Activated B cell treated with CpG ODN at 0.5 μM for 24 hours (primary cell): Measurements from ENCODE around the gene ARHGEF18. TPM values are rescaled to one million over a fixed set of nuclear protein-coding genes. Genes with fewer than 3 reads are reported as not detected.

Source experiments
- ATAC-seq: fragments of 200-7000 bp; cut with Tn5 transposase; one replicate; pipeline ENCODE4 v1.10.0; 2021; ENCODE audit warnings: low read depth, mild to moderate bottlenecking, moderate library complexity
- CTCF ChIA-PET: fragments of 350-600 bp; sonication (Branson Sonifier 250); formaldehyde crosslinking; loops from one replicate; lab custom pipeline; 2021; ENCODE audit warnings: antibody characterized with exemption; lab: Charles Lee
- POLR2A ChIA-PET: fragments of 350-600 bp; sonication (Branson Sonifier 250); formaldehyde crosslinking; loops from one replicate; lab custom pipeline; 2021; ENCODE audit warnings: antibody characterized with exemption; lab: Charles Lee
- DNase-seq: peaks from one replicate; pipeline ENCODE4 v3.0.0; 2022
- H3K27ac Mint-ChIP-seq: one replicate; pipeline ENCODE4 v1.8.0; 2020; ENCODE audit warnings: mixed read lengths
- H3K27me3 Mint-ChIP-seq: one replicate; pipeline ENCODE4 v1.8.0; 2021; ENCODE audit warnings: mixed read lengths
- H3K36me3 Mint-ChIP-seq: one replicate; pipeline ENCODE4 v1.8.0; 2021; ENCODE audit warnings: low read depth, mixed read lengths
- H3K4me1 Mint-ChIP-seq: one replicate; pipeline ENCODE4 v1.8.0; 2021; ENCODE audit warnings: mixed read lengths
- H3K4me3 Mint-ChIP-seq: one replicate; pipeline ENCODE4 v1.8.0; 2020; ENCODE audit warnings: mild to moderate bottlenecking, mixed read lengths
- H3K9me3 Mint-ChIP-seq: one replicate; pipeline ENCODE4 v1.8.0; 2020; ENCODE audit warnings: mixed read lengths
- intact Hi-C: fragments of 100-400 bp; cut with micrococcal nuclease; formaldehyde crosslinking; loops from one replicate; pipeline ENCODE4 v1.15.1; 2024
- total RNA-seq: library from RNA; stranded (reverse); gene quantifications from 2 replicates; pipeline ENCODE4 v1.2.3, GENCODE V29; 2022
- TF ChIP-seq, protein P1 (sequence below): fragments of 200-600 bp; IDR thresholded peaks from one replicate; pipeline ENCODE4 v1.8.0; 2022; ENCODE audit warnings: antibody characterized with exemption, mild to moderate bottlenecking

ARHGEF18 gene
- total RNA-seq, 1 donor from 2014 or later, result 51.9 TPM

DNA sequence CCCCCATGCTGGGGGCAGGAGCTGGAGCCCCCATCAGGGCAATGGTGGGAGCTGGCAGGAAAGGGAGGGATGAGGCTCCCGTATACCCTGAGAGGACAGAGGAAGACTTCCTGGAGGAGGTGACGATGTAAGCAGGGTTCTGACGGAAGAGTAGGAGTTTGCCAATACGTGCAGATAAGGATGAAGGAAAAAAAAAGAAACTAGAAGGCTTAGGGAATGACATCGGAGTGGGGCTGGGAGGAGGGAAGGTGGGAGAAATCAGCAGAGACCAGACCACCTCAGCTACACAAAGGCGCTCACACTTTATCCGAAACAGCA is 32.3 kb downstream of the ARHGEF18 start:
- H3K9me3 Mint-ChIP-seq, result no peaks in the 10 kb centered on the region
- H3K36me3 Mint-ChIP-seq, result peaks cover 77% of the 10 kb centered on the region
- ChIA-PET CTCF (interaction anchor here (0.6 to 3.0 kb wide), 6 partner anchors 26 to 279 kb away, joined by 3 to 23 read pairs (median 6); partner anchors contain the start of gene ARHGEF18), POLR2A (interaction anchor here (0.6 to 1.5 kb wide), 3 partner anchors 26 to 32 kb away, joined by 3 to 7 read pairs (median 4); partner anchors contain the start of gene ARHGEF18)
- TF ChIP-seq, protein P1, sequence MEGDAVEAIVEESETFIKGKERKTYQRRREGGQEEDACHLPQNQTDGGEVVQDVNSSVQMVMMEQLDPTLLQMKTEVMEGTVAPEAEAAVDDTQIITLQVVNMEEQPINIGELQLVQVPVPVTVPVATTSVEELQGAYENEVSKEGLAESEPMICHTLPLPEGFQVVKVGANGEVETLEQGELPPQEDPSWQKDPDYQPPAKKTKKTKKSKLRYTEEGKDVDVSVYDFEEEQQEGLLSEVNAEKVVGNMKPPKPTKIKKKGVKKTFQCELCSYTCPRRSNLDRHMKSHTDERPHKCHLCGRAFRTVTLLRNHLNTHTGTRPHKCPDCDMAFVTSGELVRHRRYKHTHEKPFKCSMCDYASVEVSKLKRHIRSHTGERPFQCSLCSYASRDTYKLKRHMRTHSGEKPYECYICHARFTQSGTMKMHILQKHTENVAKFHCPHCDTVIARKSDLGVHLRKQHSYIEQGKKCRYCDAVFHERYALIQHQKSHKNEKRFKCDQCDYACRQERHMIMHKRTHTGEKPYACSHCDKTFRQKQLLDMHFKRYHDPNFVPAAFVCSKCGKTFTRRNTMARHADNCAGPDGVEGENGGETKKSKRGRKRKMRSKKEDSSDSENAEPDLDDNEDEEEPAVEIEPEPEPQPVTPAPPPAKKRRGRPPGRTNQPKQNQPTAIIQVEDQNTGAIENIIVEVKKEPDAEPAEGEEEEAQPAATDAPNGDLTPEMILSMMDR, result no peak
- H3K4me1 Mint-ChIP-seq, result peaks cover 12% of the 10 kb centered on the region
- H3K4me3 Mint-ChIP-seq, result no peak overlapping the region
- no peak for DNase-seq
- no peak for ATAC-seq
- intact Hi-C loops, result no loop called here
- no peaks in the 10 kb centered on the region for H3K27me3 Mint-ChIP-seq
- H3K27ac Mint-ChIP-seq, result peak overlapping the region; percentile 82

DNA sequence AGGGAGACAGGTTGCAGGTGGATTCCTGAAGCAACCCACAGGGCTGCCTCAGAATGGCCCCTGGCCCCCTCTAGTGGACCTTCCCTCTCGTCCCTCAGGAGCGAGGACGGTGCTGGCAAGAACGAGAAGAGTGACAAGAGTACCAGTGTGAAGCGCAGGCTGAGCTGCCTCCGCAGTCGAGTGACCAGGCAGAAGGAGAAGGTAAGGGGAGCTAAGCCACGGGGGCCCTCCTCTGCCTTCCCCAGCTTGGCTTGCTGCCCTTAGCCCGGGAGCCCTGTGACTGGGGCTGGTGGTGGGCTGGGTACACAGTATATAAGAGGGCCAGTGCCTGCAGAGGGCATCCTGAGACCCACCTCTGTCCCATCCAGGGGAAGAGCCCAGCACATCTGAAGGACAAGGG is 34.0 kb downstream of the ARHGEF18 start:
- H3K9me3 Mint-ChIP-seq, result no peaks in the 10 kb centered on the region
- intact Hi-C loops, result no loop called here
- DNase-seq (no peak), ATAC-seq (no peak)
- H3K27ac Mint-ChIP-seq, result peak overlapping the region; percentile 19
- CTCF ChIA-PET, result interaction anchor here (0.8 to 1.4 kb wide), 2 partner anchors 38 to 281 kb away, joined by 3 to 4 read pairs; no protein-coding TSS in a partner anchor
- peaks cover 75% of the 10 kb centered on the region for H3K36me3 Mint-ChIP-seq
- no peak overlapping the region for H3K4me3 Mint-ChIP-seq
- no peaks in the 10 kb centered on the region for H3K27me3 Mint-ChIP-seq
- peaks cover 28% of the 10 kb centered on the region for H3K4me1 Mint-ChIP-seq
- POLR2A ChIA-PET, result interaction anchor here (0.6 to 1.2 kb wide), 2 partner anchors 12 to 431 kb away, joined by 4 to 9 read pairs; no protein-coding TSS in a partner anchor
- TF ChIP-seq, protein P1, result no peak

DNA sequence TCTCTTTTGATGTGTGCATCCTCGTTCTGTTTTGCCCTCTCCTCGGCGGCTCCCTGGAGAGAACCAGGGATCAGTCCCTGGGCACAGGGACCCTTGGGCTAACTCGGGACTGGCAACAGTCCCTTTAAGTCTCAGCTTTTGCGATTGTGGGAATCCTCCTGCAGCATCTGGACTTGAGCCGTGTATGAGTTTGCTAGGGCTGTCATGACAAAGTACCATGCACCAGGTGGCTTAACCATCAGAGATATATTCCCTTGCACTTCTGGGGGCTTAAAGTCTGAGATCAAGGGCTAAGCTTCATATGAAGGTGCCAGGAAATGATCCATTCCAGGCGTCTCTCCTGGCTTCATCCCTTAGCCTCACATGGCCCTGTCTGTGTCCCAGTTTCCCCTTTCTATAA is 34.5 kb downstream of the ARHGEF18 start:
- intact Hi-C loops, result no loop called here
- H3K27ac Mint-ChIP-seq, result peak overlapping the region; percentile 53
- POLR2A ChIA-PET, result interaction anchor here (1.2 kb wide), 1 partner anchor 12 kb away, joined by 9 read pairs; no protein-coding TSS in a partner anchor
- ATAC-seq, result no peak
- H3K4me3 Mint-ChIP-seq, result no peak overlapping the region
- DNase-seq, result no peak
- H3K9me3 Mint-ChIP-seq, result no peaks in the 10 kb centered on the region
- H3K36me3 Mint-ChIP-seq, result peaks cover 74% of the 10 kb centered on the region
- TF ChIP-seq, protein P1, result no peak
- H3K27me3 Mint-ChIP-seq, result no peaks in the 10 kb centered on the region
- peaks cover 31% of the 10 kb centered on the region for H3K4me1 Mint-ChIP-seq
- CTCF ChIA-PET, result interaction anchor here (0.8 to 1.4 kb wide), 2 partner anchors 39 to 281 kb away, joined by 3 to 4 read pairs; no protein-coding TSS in a partner anchor

DNA sequence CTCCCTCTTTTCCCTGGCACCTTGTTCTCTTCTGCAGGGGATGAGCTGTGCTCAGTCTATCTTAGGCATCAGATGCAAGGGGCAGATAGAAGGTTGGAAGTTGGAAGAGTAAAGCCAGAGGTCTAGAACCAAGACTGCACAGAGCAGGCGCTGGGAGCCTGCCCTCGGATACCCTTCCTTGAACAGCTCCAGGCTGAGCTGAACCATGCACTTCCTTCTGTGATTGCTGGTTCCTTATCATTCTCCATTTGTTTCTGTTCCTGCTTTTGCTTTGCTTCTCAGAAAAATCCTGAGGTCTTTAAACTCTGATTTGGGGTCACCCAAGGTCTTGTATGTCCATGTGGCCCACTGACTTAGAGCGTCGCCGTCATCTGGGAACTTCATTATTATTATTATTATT is 36.3 kb downstream of the ARHGEF18 start:
- ATAC-seq (no peak), DNase-seq (no peak)
- TF ChIP-seq, protein P1, result no peak
- CTCF ChIA-PET, result interaction anchor here (1.0 to 1.6 kb wide), 3 partner anchors 13 to 31 kb away, joined by 3 to 4 read pairs (median 3); no protein-coding TSS in a partner anchor
- Mint-ChIP-seq H3K4me1 (peaks cover 26% of the 10 kb centered on the region), H3K4me3 (no peak overlapping the region), H3K36me3 (peaks cover 75% of the 10 kb centered on the region), H3K27ac (peak overlapping the region; percentile 66), H3K9me3 (no peaks in the 10 kb centered on the region), H3K27me3 (no peaks in the 10 kb centered on the region)
- POLR2A ChIA-PET, result interaction anchor here (0.6 to 0.7 kb wide), 3 partner anchors 18 to 1266 kb away, joined by 4 to 10 read pairs (median 5); no protein-coding TSS in a partner anchor
- intact Hi-C loops, result no loop called here

DNA sequence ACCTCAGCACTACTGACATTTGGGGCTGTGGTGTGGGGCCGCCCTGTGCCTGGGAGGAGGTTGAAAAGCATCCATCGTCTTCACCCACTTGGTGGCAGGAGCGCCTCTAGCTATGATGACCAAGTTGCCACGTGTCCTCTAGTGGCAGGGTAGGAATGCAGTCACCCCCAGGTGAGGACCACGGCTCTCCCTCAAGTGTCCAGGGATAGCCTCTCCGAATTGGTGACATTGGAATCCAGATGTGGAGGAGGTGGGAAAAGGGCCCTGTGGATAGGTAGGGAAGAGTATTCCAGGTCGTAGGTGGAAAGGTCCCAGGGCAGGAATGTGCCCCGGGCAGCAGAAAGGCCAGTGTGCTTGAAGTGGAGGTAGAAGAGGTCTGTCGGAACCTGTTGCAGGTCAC is 37.6 kb downstream of the ARHGEF18 start:
- POLR2A ChIA-PET, result interaction anchor here (1.2 to 1.5 kb wide), 2 partner anchors 27 to 32 kb away, joined by 3 to 5 read pairs; no protein-coding TSS in a partner anchor
- no peak for DNase-seq
- H3K36me3 Mint-ChIP-seq, result peaks cover 70% of the 10 kb centered on the region
- TF ChIP-seq, protein P1, result no peak
- no peak overlapping the region for H3K4me3 Mint-ChIP-seq
- H3K4me1 Mint-ChIP-seq, result peaks cover 23% of the 10 kb centered on the region
- CTCF ChIA-PET, result interaction anchor here (1.4 kb wide), 1 partner anchor 12 kb away, joined by 3 read pairs; no protein-coding TSS in a partner anchor
- no peaks in the 10 kb centered on the region for H3K27me3 Mint-ChIP-seq
- no peak for ATAC-seq
- intact Hi-C loops, result no loop called here
- H3K27ac Mint-ChIP-seq, result peak overlapping the region; percentile 92
- no peaks in the 10 kb centered on the region for H3K9me3 Mint-ChIP-seq
